Fibroblast of upper back skin (primary cell): ENCODE measurements around the gene DEFB126.
"Not testable (repeated sequence)": the region's sequence is repeated elsewhere in the genome, so short reads cannot be mapped to it uniquely, and the experiment has no call there.

Experiments used
- DNase-seq: peaks from one replicate; pipeline ENCODE4 v3.0.0-alpha.2; 2013

The DEFB126 gene

GRCh38 chr20:142290-142689 lies at the start of gene DEFB126:
Gene DEFB126, plus strand, starts transcription at chr20:142590. Its CDS starts 39 bp downstream, at chr20:142629.
- no peak for DNase-seq

GRCh38 chr20:93641-94040 lies 48.7 kb upstream of the DEFB126 start:
- DNase-seq, result no peak

- no peak for DNase-seq
Observed at GRCh38 chr20:95215-95614, 47.2 kb upstream of the DEFB126 start.

GRCh38 chr20:97691-98090 lies 44.7 kb upstream of the DEFB126 start:
- not testable (repeated sequence) for DNase-seq

GRCh38 chr20:101975-102374 lies 40.4 kb upstream of the DEFB126 start:
- DNase-seq, result no peak

GRCh38 chr20:103456-103855 lies 38.9 kb upstream of the DEFB126 start:
- DNase-seq, result no peak

GRCh38 chr20:112396-112795 lies 30.0 kb upstream of the DEFB126 start:
- DNase-seq, result no peak

GRCh38 chr20:117518-117917 lies 24.9 kb upstream of the DEFB126 start:
- DNase-seq, result no peak

- DNase-seq, result not testable (repeated sequence)
Observed at GRCh38 chr20:129786-130323, 12.5 kb upstream of the DEFB126 start.

- no peak for DNase-seq
Observed at GRCh38 chr20:137668-138490, 4.5 kb upstream of the DEFB126 start.

GRCh38 chr20:145877-146276 lies 3.5 kb downstream of the DEFB126 start:
- DNase-seq, result no peak

GRCh38 chr20:152131-152530 lies 9.7 kb downstream of the DEFB126 start:
- no peak for DNase-seq

- no peak for DNase-seq
Observed at GRCh38 chr20:157154-157553, 14.8 kb downstream of the DEFB126 start, which contains the start of gene DEFB127. Gene DEFB127, plus strand, starts transcription at chr20:157454. Its CDS starts 91 bp downstream, at chr20:157545.

- DNase-seq, result no peak
Observed at GRCh38 chr20:164618-165017, 22.2 kb downstream of the DEFB126 start.

- no peak for DNase-seq
Observed at GRCh38 chr20:168876-169275, 26.5 kb downstream of the DEFB126 start.

- DNase-seq, result no peak
Observed at GRCh38 chr20:184288-184687, 41.9 kb downstream of the DEFB126 start.

GRCh38 chr20:187733-188132 lies 45.3 kb downstream of the DEFB126 start:
- no peak for DNase-seq

- DNase-seq, result no peak
Observed at GRCh38 chr20:189611-190010, 47.2 kb downstream of the DEFB126 start, which contains the start of gene DEFB128. Gene DEFB128, minus strand, starts transcription at chr20:189711. Its CDS starts 88 bp downstream, at chr20:189623.
